IMR-90 (cell line): ENCODE measurements around the gene RAB40C.

Source experiments
- CTCF ChIP-seq: conservative IDR thresholded peaks from 2 replicates; pipeline ENCODE4 v1.5.1; 2012; ENCODE audit warnings: mild to moderate bottlenecking, low read depth, low read length, improper control_type of control experiment
- FOS ChIP-seq: fragments of 150-350 bp; IDR thresholded peaks from 2 replicates; pipeline ENCODE4 v1.6.1; 2016; ENCODE audit warnings: low read depth, low read length
- MAZ ChIP-seq: IDR thresholded peaks from 2 replicates; pipeline ENCODE4 v1.6.1; 2012; ENCODE audit warnings: low read depth, mild to moderate bottlenecking, low read length, improper control_type of control experiment, moderate library complexity, borderline replicate concordance
- USF2 ChIP-seq: fragments of 150-350 bp; IDR thresholded peaks from 2 replicates; pipeline ENCODE4 v1.6.1; 2017; ENCODE audit warnings: mild to moderate bottlenecking, antibody characterized with exemption, low read length, low read depth

GRCh38 chr16:593807-594206 is 3.9 kb downstream of the RAB40C start:
- TF ChIP-seq CTCF (no peak), USF2 (no peak), FOS (no peak), MAZ (no peak)
